PC-3 (cell line): ENCODE measurements around the gene LYZ.

ENCODE experiments used
- EZH2 ChIP-seq: fragments of 300-600 bp; sonication (generic); IDR thresholded peaks from one replicate; pipeline ENCODE4 v1.6.1; 2017; ENCODE audit warnings: antibody characterized with exemption, mild to moderate bottlenecking, low read length; ENCODE audit not compliant: unreplicated experiment
- EZH2phosphoT487 ChIP-seq: fragments of 300-600 bp; sonication (generic); IDR thresholded peaks from 2 replicates; pipeline ENCODE4 v1.6.1; 2018; ENCODE audit warnings: mild to moderate bottlenecking, antibody characterized with exemption, low read length, borderline replicate concordance
- TF ChIP-seq, protein P1 (sequence below): fragments of 300-600 bp; sonication (generic); conservative IDR thresholded peaks from 2 replicates; pipeline ENCODE4 v1.5.1; 2017; ENCODE audit warnings: antibody characterized with exemption, low read depth, mild to moderate bottlenecking, low read length

DNA sequence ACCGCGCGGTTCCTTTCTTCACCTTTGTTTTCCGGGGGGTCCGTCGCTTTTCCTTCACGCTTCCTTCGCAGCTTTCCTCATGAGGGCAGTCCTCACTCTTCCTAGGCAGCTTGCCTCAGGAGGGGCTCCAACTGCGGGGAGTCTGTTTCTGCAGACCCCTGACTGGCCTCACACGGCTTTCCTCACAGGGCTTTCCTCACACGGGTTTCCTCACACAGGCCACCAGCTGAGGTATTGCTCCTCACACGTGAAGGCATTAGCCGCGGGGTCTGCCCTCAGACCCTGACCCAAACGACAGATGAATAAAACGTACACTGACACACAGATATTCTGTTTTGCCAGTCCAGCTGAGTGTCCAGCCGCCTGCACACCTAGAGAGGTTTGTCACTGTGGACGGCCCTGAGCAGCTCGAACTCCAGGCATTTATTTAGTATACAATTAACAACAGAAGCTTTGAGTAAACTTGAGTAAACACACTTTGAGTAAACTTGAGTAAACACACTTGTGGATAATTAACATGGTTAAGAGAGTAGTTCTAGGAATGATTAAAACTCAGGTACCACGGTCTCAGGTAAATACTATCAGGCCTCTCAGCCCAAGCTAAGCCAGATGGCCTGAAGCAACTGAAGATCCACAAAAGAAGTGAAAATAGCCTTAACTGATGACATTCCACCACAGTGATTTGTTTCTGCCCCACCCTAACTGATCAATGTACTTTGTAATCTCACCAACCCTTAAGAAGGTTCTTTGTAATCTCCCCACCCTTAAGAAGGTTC lies 16.1 kb upstream of the LYZ start:
- no peak for TF ChIP-seq EZH2
- no peak for TF ChIP-seq EZH2phosphoT487
- TF ChIP-seq, protein P1, sequence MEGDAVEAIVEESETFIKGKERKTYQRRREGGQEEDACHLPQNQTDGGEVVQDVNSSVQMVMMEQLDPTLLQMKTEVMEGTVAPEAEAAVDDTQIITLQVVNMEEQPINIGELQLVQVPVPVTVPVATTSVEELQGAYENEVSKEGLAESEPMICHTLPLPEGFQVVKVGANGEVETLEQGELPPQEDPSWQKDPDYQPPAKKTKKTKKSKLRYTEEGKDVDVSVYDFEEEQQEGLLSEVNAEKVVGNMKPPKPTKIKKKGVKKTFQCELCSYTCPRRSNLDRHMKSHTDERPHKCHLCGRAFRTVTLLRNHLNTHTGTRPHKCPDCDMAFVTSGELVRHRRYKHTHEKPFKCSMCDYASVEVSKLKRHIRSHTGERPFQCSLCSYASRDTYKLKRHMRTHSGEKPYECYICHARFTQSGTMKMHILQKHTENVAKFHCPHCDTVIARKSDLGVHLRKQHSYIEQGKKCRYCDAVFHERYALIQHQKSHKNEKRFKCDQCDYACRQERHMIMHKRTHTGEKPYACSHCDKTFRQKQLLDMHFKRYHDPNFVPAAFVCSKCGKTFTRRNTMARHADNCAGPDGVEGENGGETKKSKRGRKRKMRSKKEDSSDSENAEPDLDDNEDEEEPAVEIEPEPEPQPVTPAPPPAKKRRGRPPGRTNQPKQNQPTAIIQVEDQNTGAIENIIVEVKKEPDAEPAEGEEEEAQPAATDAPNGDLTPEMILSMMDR, result no peak
